WTC11 (cell line): ENCODE measurements around the gene MEGF11. TPM values are rescaled to one million over a fixed set of nuclear protein-coding genes. Genes with fewer than 3 reads are reported as not detected.

Experiments used
- ATAC-seq: fragments of 200-7000 bp; cut with Tn5 transposase; 2 replicates; pipeline ENCODE4 v1.10.0; 2021; ENCODE audit warnings: mild to moderate bottlenecking, moderate library complexity
- CTCF ChIA-PET: fragments of 300-600 bp; sonication (Branson Sonifier 250); formaldehyde crosslinking; loops from one replicate; lab custom pipeline; 2021; ENCODE audit warnings: antibody characterized with exemption; lab: Charles Lee
- POLR2A ChIA-PET: fragments of 350-600 bp; sonication (Branson Sonifier 250); formaldehyde crosslinking; loops from one replicate; lab custom pipeline; 2021; ENCODE audit warnings: antibody characterized with exemption; lab: Charles Lee
- DNase-seq: peaks from one replicate; pipeline ENCODE4 v3.0.0; 2021; ENCODE audit warnings: low spot score
- H3K27ac Mint-ChIP-seq: 2 replicates; pipeline ENCODE4 v1.8.0; 2021; ENCODE audit warnings: mixed read lengths
- H3K27me3 Mint-ChIP-seq: 2 replicates; pipeline ENCODE4 v1.8.0; 2021; ENCODE audit warnings: low read depth, mild to moderate bottlenecking, moderate library complexity, mixed read lengths
- H3K36me3 Mint-ChIP-seq: 2 replicates; pipeline ENCODE4 v1.8.0; 2021; ENCODE audit warnings: mixed read lengths
- H3K4me1 Mint-ChIP-seq: 2 replicates; pipeline ENCODE4 v1.8.0; 2022; ENCODE audit warnings: mixed read lengths
- H3K4me3 Mint-ChIP-seq: 2 replicates; pipeline ENCODE4 v1.8.0; 2021; ENCODE audit warnings: mild to moderate bottlenecking, moderate library complexity, mixed read lengths
- H3K9me3 Mint-ChIP-seq: 2 replicates; pipeline ENCODE4 v1.8.0; 2021; ENCODE audit warnings: mixed read lengths
- AR ChIP-seq: fragments of 250-450 bp; sonication (Bioruptor Pico); IDR thresholded peaks from 2 replicates; pipeline ENCODE4 v1.9.0; 2021; ENCODE audit warnings: mild to moderate bottlenecking
- ATF2 ChIP-seq: sonication (generic); formaldehyde crosslinking; IDR thresholded peaks from 2 replicates; pipeline ENCODE4 v1.8.1; 2022; ENCODE audit warnings: low read depth, missing genetic modification reagents, borderline replicate concordance
- CBFB ChIP-seq: sonication (generic); formaldehyde crosslinking; IDR thresholded peaks from 2 replicates; pipeline ENCODE4 v1.8.1; 2022; ENCODE audit warnings: mild to moderate bottlenecking, low read depth, missing genetic modification reagents
- E2F4 ChIP-seq: sonication (generic); formaldehyde crosslinking; IDR thresholded peaks from 2 replicates; pipeline ENCODE4 v1.8.1; 2022; ENCODE audit warnings: low read depth, mild to moderate bottlenecking, moderate library complexity, missing genetic modification reagents, borderline replicate concordance
- FOXK1 ChIP-seq: sonication (generic); formaldehyde crosslinking; IDR thresholded peaks from 2 replicates; pipeline ENCODE4 v1.8.0; 2022; ENCODE audit warnings: mild to moderate bottlenecking, moderate library complexity, missing genetic modification reagents
- GABPB1 ChIP-seq: sonication (generic); formaldehyde crosslinking; IDR thresholded peaks from 2 replicates; pipeline ENCODE4 v1.8.1; 2023; ENCODE audit warnings: mild to moderate bottlenecking, missing genetic modification reagents
- IRF1 ChIP-seq: sonication (generic); formaldehyde crosslinking; IDR thresholded peaks from 2 replicates; pipeline ENCODE4 v1.8.0; 2023; ENCODE audit warnings: missing genetic modification reagents
- JAZF1 ChIP-seq: fragments of 250-450 bp; sonication (Bioruptor Pico); IDR thresholded peaks from 2 replicates; pipeline ENCODE4 v1.9.0; 2021; ENCODE audit warnings: moderate library complexity, mild to moderate bottlenecking, inconsistent platforms
- KAT7 ChIP-seq: sonication (generic); formaldehyde crosslinking; IDR thresholded peaks from 2 replicates; pipeline ENCODE4 v1.8.1; 2023; ENCODE audit warnings: missing genetic modification reagents, mild to moderate bottlenecking, borderline replicate concordance
- MYBL2 ChIP-seq: sonication (generic); formaldehyde crosslinking; IDR thresholded peaks from 2 replicates; pipeline ENCODE4 v1.8.1; 2023; ENCODE audit warnings: mild to moderate bottlenecking, moderate library complexity, missing genetic modification reagents
- NR2C2 ChIP-seq: sonication (generic); formaldehyde crosslinking; IDR thresholded peaks from 2 replicates; pipeline ENCODE4 v1.8.0; 2022; ENCODE audit warnings: mild to moderate bottlenecking, missing genetic modification reagents
- OVOL2 ChIP-seq: fragments of 250-450 bp; sonication (Bioruptor Pico); IDR thresholded peaks from 2 replicates; pipeline ENCODE4 v1.9.0; 2021; ENCODE audit warnings: mild to moderate bottlenecking, borderline replicate concordance
- RELA ChIP-seq: sonication (generic); formaldehyde crosslinking; IDR thresholded peaks from 2 replicates; pipeline ENCODE4 v1.8.1; 2022; ENCODE audit warnings: missing genetic modification reagents, mild to moderate bottlenecking, borderline replicate concordance
- SP1 ChIP-seq: sonication (generic); formaldehyde crosslinking; conservative IDR thresholded peaks from 2 replicates; pipeline ENCODE4 v1.8.1; 2022; ENCODE audit warnings: missing genetic modification reagents
- ZMAT4 ChIP-seq: fragments of 250-450 bp; sonication (Bioruptor Pico); IDR thresholded peaks from 2 replicates; pipeline ENCODE4 v1.9.0; 2021; ENCODE audit warnings: mild to moderate bottlenecking
- ZNF423 ChIP-seq: fragments of 250-450 bp; sonication (Bioruptor Pico); IDR thresholded peaks from 2 replicates; pipeline ENCODE4 v2.1.2; 2022; ENCODE audit warnings: mild to moderate bottlenecking, moderate library complexity
- ZNF425 ChIP-seq: fragments of 250-450 bp; sonication (Bioruptor Pico); conservative IDR thresholded peaks from 2 replicates; pipeline ENCODE4 v1.9.0; 2021; ENCODE audit warnings: mild to moderate bottlenecking
- ZNF671 ChIP-seq: fragments of 250-450 bp; sonication (Bioruptor Pico); IDR thresholded peaks from 2 replicates; pipeline ENCODE4 v1.8.0; 2021; ENCODE audit warnings: mild to moderate bottlenecking
- total RNA-seq: library from RNA; stranded (reverse); gene quantifications from 3 replicates; pipeline ENCODE4 v1.2.3, GENCODE V29; 2021

The MEGF11 gene
- total RNA-seq, 1 experiment from 2014 or later: 3.3 TPM

- no peak for TF ChIP-seq E2F4 (CRISPR knock-in tag)
Measured at GRCh38 chr15:66051833-66052232, 201.7 kb downstream of the MEGF11 start (continued).

- no peaks in the 10 kb centered on the region for H3K9me3 Mint-ChIP-seq
- TF ChIP-seq GABPB1 (CRISPR knock-in tag) (no peak), FOXK1 (CRISPR knock-in tag) (no peak), KAT7 (CRISPR knock-in tag) (no peak), AR (CRISPR knock-in tag) (no peak), RELA (no peak), IRF1 (CRISPR knock-in tag) (no peak)
- H3K27me3 Mint-ChIP-seq: no peaks in the 10 kb centered on the region
- H3K4me3 Mint-ChIP-seq: no peak overlapping the region
- no peak overlapping the region for H3K27ac Mint-ChIP-seq
- ATAC-seq (no peak), DNase-seq (no peak)
- ChIA-PET CTCF (no interaction called here), POLR2A (no interaction called here)
- H3K36me3 Mint-ChIP-seq: no peaks in the 10 kb centered on the region
- H3K4me1 Mint-ChIP-seq: peaks cover 5% of the 10 kb centered on the region
Measured at GRCh38 chr15:66050264-66050663, 203.3 kb downstream of the MEGF11 start.

- H3K27ac Mint-ChIP-seq: no peak overlapping the region
Measured at GRCh38 chr15:66049353-66049752, 204.2 kb downstream of the MEGF11 start.

GRCh38 chr15:66047321-66048024 lies 206.1 kb downstream of the MEGF11 start:
- DNase-seq: no peak
- H3K27me3 Mint-ChIP-seq: no peaks in the 10 kb centered on the region
- H3K9me3 Mint-ChIP-seq: peaks cover 3% of the 10 kb centered on the region; the same call in 1 of the 2 replicates
- ChIA-PET CTCF (interaction anchor here (0.6 to 1.8 kb wide), 3 partner anchors 20 to 70 kb away, joined by 3 to 6 read pairs (median 3); no protein-coding TSS in a partner anchor), POLR2A (interaction anchor here (0.6 kb wide), 1 partner anchor 32 kb away, joined by 3 read pairs; no protein-coding TSS in a partner anchor)
- no peaks in the 10 kb centered on the region; the same call in 1 of the 2 replicates for H3K36me3 Mint-ChIP-seq
- no peak for ATAC-seq
- H3K27ac Mint-ChIP-seq: no peak overlapping the region
- peaks cover 15% of the 10 kb centered on the region for H3K4me1 Mint-ChIP-seq
- H3K4me3 Mint-ChIP-seq: no peak overlapping the region
- TF ChIP-seq ZNF423 (CRISPR knock-in tag) (no peak), ZMAT4 (no peak), CBFB (CRISPR knock-in tag) (no peak), MYBL2 (CRISPR knock-in tag) (no peak), ZNF425 (CRISPR knock-in tag) (no peak), KAT7 (CRISPR knock-in tag) (no peak), SP1 (CRISPR knock-in tag) (no peak), OVOL2 (CRISPR knock-in tag) (no peak), NR2C2 (no peak)

More at GRCh38 chr15:66049353-66049752, 204.2 kb downstream of the MEGF11 start:
- DNase-seq (no peak), ATAC-seq (no peak)
- H3K4me3 Mint-ChIP-seq: no peak overlapping the region
- ChIA-PET POLR2A (no interaction called here), CTCF (interaction anchor here (0.7 kb wide), 1 partner anchor 135 kb away, joined by 3 read pairs; no protein-coding TSS in a partner anchor)
- H3K36me3 Mint-ChIP-seq: no peaks in the 10 kb centered on the region
- no peaks in the 10 kb centered on the region for H3K27me3 Mint-ChIP-seq
- peaks cover 5% of the 10 kb centered on the region for H3K4me1 Mint-ChIP-seq
- peaks cover 3% of the 10 kb centered on the region; the same call in 1 of the 2 replicates for H3K9me3 Mint-ChIP-seq
- TF ChIP-seq ZNF671 (CRISPR knock-in tag) (no peak), JAZF1 (CRISPR knock-in tag) (no peak), ATF2 (CRISPR knock-in tag) (no peak)
